Measurements from ENCODE around the gene MRPL51. TPM values are rescaled to one million over a fixed set of nuclear protein-coding genes. Genes with fewer than 3 reads are reported as not detected.
A peak's percentile ranks its signal among the peaks of the same experiment; 100 is the strongest.

MRPL51 gene
- total and polyA plus RNA-seq, 9 of the 15 experiments (the other 6 are each of a cell fraction or from before 2014, with no cell fraction given) = 127 to 727 (median 208) TPM

DNA sequence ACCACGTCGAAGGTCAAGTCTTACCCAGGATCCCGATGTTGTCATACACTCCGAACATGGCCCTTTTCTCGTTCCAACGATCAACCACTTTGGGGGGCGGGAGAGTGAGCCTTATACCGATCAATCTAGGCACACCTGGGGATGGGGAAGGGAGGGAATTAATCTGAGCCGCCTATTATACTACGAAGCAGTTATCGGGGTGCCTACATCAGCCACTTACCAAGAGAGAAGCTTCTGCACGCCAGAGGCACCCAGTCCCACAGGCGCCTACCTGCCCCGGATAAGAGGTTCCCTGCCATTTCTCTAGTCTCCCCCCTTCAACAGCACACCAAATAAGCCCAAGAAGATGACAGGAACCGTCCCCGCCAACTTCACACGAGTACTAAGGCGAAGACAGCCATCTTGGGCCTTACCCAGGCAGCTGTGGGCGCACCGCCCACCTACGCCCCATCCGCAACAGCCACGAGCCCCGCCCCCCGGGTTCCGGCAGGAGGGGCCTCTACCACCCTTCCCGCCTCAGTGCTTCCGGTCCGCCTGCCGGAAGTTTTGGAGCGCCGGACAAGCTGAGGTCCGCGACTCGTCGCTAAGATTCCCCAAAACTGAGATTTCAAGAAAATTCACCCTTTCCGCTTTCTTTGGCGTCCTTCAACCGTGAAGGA is at the start of gene MRPL51 (continued):
- TF ChIP-seq ZEB2 (IDR thresholded peaks at IDR 0.05) = peak; percentile 46; the same call in 1 of the 2 replicates
- TF ChIP-seq SUPT5H (IDR thresholded peaks at IDR 0.05) = peak; percentile 87
- TF ChIP-seq, protein P1, sequence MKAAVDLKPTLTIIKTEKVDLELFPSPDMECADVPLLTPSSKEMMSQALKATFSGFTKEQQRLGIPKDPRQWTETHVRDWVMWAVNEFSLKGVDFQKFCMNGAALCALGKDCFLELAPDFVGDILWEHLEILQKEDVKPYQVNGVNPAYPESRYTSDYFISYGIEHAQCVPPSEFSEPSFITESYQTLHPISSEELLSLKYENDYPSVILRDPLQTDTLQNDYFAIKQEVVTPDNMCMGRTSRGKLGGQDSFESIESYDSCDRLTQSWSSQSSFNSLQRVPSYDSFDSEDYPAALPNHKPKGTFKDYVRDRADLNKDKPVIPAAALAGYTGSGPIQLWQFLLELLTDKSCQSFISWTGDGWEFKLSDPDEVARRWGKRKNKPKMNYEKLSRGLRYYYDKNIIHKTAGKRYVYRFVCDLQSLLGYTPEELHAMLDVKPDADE (conservative IDR thresholded peaks at IDR 0.05; ENCODE audit: control insufficient read depth, low read depth, low read length) = 0 out of 2 replicates have a peak, but pooled peaks have one; percentile 23
- no peak for TF ChIP-seq ZNF561 (CRISPR knock-in tag; conservative IDR thresholded peaks at IDR 0.05)
- peak; percentile 41; the same call in 1 of the 2 replicates for TF ChIP-seq FOXP1 (CRISPR knock-in tag; IDR thresholded peaks at IDR 0.05)
- TF ChIP-seq EGR1 (conservative IDR thresholded peaks at IDR 0.05) = peak; percentile 90
- peak; percentile 79 to 86 for TF ChIP-seq FOXK2 (conservative IDR thresholded peaks at IDR 0.05 in 1 of 2, IDR thresholded peaks at IDR 0.05 in 1 of 2; ENCODE audit: low read depth in 2 of 2)
- peak; percentile 40 for TF ChIP-seq HNRNPLL (IDR thresholded peaks at IDR 0.05; ENCODE audit: low read depth, low read length, poor library complexity, severe bottlenecking)
- peak; percentile 57 for TF ChIP-seq HMGN3 (IDR thresholded peaks at IDR 0.05; ENCODE audit: borderline replicate concordance, extremely low read depth, insufficient read length, low read depth, low read length)
- no peak for TF ChIP-seq ATF1 (CRISPR knock-in tag; IDR thresholded peaks at IDR 0.05)
- peak; percentile 29; the same call in 1 of the 2 replicates for TF ChIP-seq ATF1 (tag; IDR thresholded peaks at IDR 0.05)
- TF ChIP-seq HDAC8 (tag; IDR thresholded peaks at IDR 0.05) = no peak
- TF ChIP-seq POLR2A (conservative IDR thresholded peaks at IDR 0.05) = peak; percentile 92
- TF ChIP-seq, protein P2, sequence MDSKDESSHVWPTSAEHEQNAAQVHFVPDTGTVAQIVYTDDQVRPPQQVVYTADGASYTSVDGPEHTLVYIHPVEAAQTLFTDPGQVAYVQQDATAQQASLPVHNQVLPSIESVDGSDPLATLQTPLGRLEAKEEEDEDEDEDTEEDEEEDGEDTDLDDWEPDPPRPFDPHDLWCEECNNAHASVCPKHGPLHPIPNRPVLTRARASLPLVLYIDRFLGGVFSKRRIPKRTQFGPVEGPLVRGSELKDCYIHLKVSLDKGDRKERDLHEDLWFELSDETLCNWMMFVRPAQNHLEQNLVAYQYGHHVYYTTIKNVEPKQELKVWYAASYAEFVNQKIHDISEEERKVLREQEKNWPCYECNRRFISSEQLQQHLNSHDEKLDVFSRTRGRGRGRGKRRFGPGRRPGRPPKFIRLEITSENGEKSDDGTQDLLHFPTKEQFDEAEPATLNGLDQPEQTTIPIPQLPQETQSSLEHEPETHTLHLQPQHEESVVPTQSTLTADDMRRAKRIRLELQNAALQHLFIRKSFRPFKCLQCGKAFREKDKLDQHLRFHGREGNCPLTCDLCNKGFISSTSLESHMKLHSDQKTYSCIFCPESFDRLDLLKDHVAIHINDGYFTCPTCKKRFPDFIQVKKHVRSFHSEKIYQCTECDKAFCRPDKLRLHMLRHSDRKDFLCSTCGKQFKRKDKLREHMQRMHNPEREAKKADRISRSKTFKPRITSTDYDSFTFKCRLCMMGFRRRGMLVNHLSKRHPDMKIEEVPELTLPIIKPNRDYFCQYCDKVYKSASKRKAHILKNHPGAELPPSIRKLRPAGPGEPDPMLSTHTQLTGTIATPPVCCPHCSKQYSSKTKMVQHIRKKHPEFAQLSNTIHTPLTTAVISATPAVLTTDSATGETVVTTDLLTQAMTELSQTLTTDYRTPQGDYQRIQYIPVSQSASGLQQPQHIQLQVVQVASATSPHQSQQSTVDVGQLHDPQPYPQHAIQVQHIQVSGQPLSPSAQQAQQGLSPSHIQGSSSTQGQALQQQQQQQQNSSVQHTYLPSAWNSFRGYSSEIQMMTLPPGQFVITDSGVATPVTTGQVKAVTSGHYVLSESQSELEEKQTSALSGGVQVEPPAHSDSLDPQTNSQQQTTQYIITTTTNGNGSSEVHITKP (IDR thresholded peaks at IDR 0.05; ENCODE audit: partially characterized antibody) = peak; percentile 33
- TF ChIP-seq SMAD1 (IDR thresholded peaks at IDR 0.05; ENCODE audit: low read depth, low read length, partially characterized antibody) = peak; percentile 28
- peak; percentile 74 for TF ChIP-seq SP1 (CRISPR knock-in tag; IDR thresholded peaks at IDR 0.05)
- TF ChIP-seq MIER1 (IDR thresholded peaks at IDR 0.05; ENCODE audit: low read depth) = no peak
- TF ChIP-seq, protein P3, sequence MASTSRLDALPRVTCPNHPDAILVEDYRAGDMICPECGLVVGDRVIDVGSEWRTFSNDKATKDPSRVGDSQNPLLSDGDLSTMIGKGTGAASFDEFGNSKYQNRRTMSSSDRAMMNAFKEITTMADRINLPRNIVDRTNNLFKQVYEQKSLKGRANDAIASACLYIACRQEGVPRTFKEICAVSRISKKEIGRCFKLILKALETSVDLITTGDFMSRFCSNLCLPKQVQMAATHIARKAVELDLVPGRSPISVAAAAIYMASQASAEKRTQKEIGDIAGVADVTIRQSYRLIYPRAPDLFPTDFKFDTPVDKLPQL (IDR thresholded peaks at IDR 0.05; ENCODE audit: extremely low read depth, insufficient read length) = no peak
- no peak for TF ChIP-seq FUS (optimal IDR thresholded peaks at IDR 0.05; ENCODE audit: low read depth, low read length)
- TF ChIP-seq, protein P4, sequence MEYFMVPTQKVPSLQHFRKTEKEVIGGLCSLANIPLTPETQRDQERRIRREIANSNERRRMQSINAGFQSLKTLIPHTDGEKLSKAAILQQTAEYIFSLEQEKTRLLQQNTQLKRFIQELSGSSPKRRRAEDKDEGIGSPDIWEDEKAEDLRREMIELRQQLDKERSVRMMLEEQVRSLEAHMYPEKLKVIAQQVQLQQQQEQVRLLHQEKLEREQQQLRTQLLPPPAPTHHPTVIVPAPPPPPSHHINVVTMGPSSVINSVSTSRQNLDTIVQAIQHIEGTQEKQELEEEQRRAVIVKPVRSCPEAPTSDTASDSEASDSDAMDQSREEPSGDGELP (CRISPR knock-in tag; IDR thresholded peaks at IDR 0.05; ENCODE audit: borderline replicate concordance) = peak; percentile 93
- TF ChIP-seq TAF1 (IDR thresholded peaks at IDR 0.05; ENCODE audit: control insufficient read depth, extremely low read depth, insufficient read depth, low read length, severe bottlenecking) = peak; percentile 88
